HepG2 (cell line): ENCODE results near the gene TMEM131.

Experiments
- CENPX ChIP-seq: sonication (generic); formaldehyde crosslinking; IDR thresholded peaks from 2 replicates; pipeline ENCODE4 v1.9.0; 2021; ENCODE audit warnings: mild to moderate bottlenecking, missing genetic modification reagents, moderate library complexity
- CTCF ChIP-seq: sonication (generic); formaldehyde crosslinking; IDR thresholded peaks from 2 replicates; pipeline ENCODE4 v1.5.0; 2020; ENCODE audit warnings: mild to moderate bottlenecking, missing genetic modification reagents, moderate library complexity
- HOXA5 ChIP-seq: sonication (generic); formaldehyde crosslinking; IDR thresholded peaks from 2 replicates; pipeline ENCODE4 v1.4.0; 2020; ENCODE audit warnings: missing genetic modification reagents
- MXD1 ChIP-seq: sonication (generic); formaldehyde crosslinking; IDR thresholded peaks from 2 replicates; pipeline ENCODE4 v1.4.0; 2020; ENCODE audit warnings: mild to moderate bottlenecking, missing genetic modification reagents
- MXI1 ChIP-seq: IDR thresholded peaks from 3 replicates; pipeline ENCODE4 v1.6.1; 2012; ENCODE audit warnings: low read depth, low read length, inconsistent platforms, borderline replicate concordance
- MYC ChIP-seq: sonication (generic); formaldehyde crosslinking; IDR thresholded peaks from 2 replicates; pipeline ENCODE4 v1.9.0; 2021; ENCODE audit warnings: missing genetic modification reagents, borderline replicate concordance
- PAF1 ChIP-seq: IDR thresholded peaks from 2 replicates; pipeline ENCODE4 v1.6.1; 2016; ENCODE audit warnings: missing genetic modification reagents, missing compliant biosample characterization
- TCF7 ChIP-seq: sonication (generic); IDR thresholded peaks from 2 replicates; pipeline ENCODE4 v1.6.1; 2016; ENCODE audit warnings: antibody characterized with exemption, low read depth
- ZFP1 ChIP-seq: IDR thresholded peaks from 2 replicates; pipeline ENCODE4 v1.6.1; 2016
- ZMYM4 ChIP-seq: sonication (generic); formaldehyde crosslinking; IDR thresholded peaks from 2 replicates; pipeline ENCODE4 v1.8.1; 2023; ENCODE audit warnings: mild to moderate bottlenecking, missing genetic modification reagents
- TF ChIP-seq, protein P1 (sequence below): sonication (generic); formaldehyde crosslinking; IDR thresholded peaks from 2 replicates; pipeline ENCODE4 v1.4.0; 2020; ENCODE audit warnings: missing genetic modification reagents

DNA sequence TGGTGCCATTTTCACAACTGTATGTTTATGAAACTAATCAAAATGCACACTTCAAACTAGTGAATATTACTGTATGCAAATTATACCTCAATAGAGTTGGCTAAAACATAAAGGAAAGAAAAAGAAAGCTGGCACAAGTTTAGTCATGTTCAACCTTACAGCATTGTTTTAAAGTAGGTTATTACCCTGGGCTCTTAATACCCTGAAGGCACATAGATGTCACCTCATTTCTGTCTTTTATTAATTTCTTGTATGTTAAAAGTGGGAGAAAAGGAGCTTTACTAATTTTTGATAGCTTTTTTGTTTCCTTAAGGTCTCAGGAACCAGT is 32.7 kb downstream of the TMEM131 start:
- TF ChIP-seq PAF1 (CRISPR knock-in tag) (no peak), CTCF (CRISPR knock-in tag) (no peak), MXD1 (no peak), ZMYM4 (CRISPR knock-in tag) (no peak), ZFP1 (no peak), HOXA5 (CRISPR knock-in tag) (no peak), MYC (CRISPR knock-in tag) (no peak), MXI1 (no peak), TCF7 (no peak), CENPX (CRISPR knock-in tag) (no peak)
- TF ChIP-seq, protein P1, sequence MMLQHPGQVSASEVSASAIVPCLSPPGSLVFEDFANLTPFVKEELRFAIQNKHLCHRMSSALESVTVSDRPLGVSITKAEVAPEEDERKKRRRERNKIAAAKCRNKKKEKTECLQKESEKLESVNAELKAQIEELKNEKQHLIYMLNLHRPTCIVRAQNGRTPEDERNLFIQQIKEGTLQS (CRISPR knock-in tag), result no peak
